ENCODE data around the gene BCL11A. TPM values are rescaled to one million over a fixed set of nuclear protein-coding genes. Genes with fewer than 3 reads are reported as not detected.

BCL11A gene
- total and polyA plus RNA-seq, 2 experiments from 2014 or later, result 3.5 to 8.9 TPM

DNA sequence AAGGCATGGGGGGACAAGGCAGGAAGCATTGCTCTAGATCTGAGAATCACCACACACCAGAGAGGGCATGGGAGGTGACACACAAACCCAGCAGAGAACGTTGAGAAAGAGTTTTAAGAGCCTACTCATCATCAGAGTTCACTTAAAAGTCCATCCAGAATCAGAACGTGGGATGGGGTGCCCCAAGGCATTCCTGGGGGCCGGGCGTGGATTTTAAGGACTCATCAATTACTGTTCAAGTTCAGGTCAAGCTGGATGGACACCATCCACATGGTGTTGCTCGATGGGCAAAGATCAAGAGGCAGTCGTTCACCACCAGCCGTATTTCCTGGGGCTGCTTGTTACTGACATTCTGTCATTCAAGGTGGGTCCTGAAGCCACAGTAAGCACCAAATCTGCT lies 34.9 kb downstream of the BCL11A start:
- Histone ChIP-seq H3K4me3 (no peak overlapping the region), H3K27ac (peak overlapping the region; percentile 99), H3K9me2 (ENCODE audit: insufficient read depth) (no peaks in the 10 kb centered on the region), H4K20me1 (ENCODE audit: insufficient read depth) (no peaks in the 10 kb centered on the region), H3K27me3 (replicated peaks; ENCODE audit: insufficient read depth) (no peaks in the 10 kb centered on the region), H3F3A (ENCODE audit: insufficient read depth) (peaks cover 54% of the 10 kb centered on the region), H3K4me2 (ENCODE audit: unreplicated experiment) (peak overlapping the region; percentile 42), H3K9me3 (ENCODE audit: low read depth) (no peaks in the 10 kb centered on the region), H3K4me1 (ENCODE audit: insufficient read depth) (peaks cover 59% of the 10 kb centered on the region), H3K79me2 (ENCODE audit: insufficient read depth) (no peaks in the 10 kb centered on the region), H2AFZ (no peak overlapping the region), H3K36me3 (ENCODE audit: low read depth) (no peaks in the 10 kb centered on the region), H3K9ac (no peak overlapping the region)
- TF ChIP-seq EZH2 (IDR thresholded peaks at IDR 0.05; ENCODE audit: insufficient read depth, poor library complexity, severe bottlenecking) (no peak), EZH2phosphoT487 (IDR thresholded peaks at IDR 0.05; ENCODE audit: insufficient read depth, low read depth) (no peak)
- peak; percentile 34 for DNase-seq
- in situ Hi-C loops (cut with MboI), result no loop called here
- WGBS, 2 experiments (ENCODE audit: low coverage in 1 of 2, low lambda C conversion rate in 2 of 2, missing lambda C conversion rate in 2 of 2), result 67 to 78% methylated on average over 7 of the region's 7 CpGs

DNA sequence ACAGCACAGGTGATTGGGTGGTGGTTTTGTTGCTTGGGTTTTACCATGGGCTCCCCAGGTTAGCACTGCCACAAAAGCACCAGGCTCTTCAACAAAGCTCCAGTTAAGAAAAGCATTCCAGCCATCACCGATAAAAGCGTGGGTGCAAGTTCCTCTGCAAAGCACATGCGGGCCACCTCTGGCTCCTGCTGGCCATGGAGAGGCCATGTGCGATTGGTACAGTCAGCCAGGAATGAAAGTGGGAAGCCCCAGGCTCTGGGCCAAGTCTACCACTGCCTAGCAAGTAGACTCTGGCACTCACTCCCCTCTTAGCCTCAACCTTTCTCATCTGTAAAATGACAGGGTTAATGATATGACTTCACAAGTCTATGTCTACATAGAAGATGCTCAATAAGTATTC lies 36.0 kb downstream of the BCL11A start:
- H3K9ac ChIP-seq, result peak overlapping the region; percentile 84

DNA sequence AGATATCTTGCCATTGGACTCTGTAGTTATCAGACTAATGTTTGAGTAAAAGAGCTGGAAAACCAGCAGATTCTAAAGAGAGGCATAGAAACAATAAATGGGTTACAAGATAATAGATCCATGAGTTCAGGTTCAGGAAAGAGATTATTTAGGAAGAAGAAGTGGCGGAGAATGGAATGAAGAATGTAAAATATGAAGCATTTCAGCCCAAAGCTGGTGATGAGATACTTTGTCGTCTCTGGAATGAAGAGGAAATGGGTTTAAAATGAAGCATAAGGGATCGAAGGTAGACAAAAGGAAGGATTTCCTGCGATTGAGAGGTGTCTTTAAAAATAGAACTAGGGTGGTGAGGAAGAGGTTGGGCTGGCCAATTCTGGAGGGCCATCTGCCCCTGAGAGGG lies 36.6 kb downstream of the BCL11A start:
- no peaks in the 10 kb centered on the region for H3K27me3 ChIP-seq (replicated peaks; ENCODE audit: insufficient read depth)
- H3K9ac ChIP-seq, result peak overlapping the region; percentile 84
- peaks cover 59% of the 10 kb centered on the region for H3K4me1 ChIP-seq (ENCODE audit: insufficient read depth)
- TF ChIP-seq EZH2 (IDR thresholded peaks at IDR 0.05; ENCODE audit: insufficient read depth, poor library complexity, severe bottlenecking) (no peak), EZH2phosphoT487 (IDR thresholded peaks at IDR 0.05; ENCODE audit: insufficient read depth, low read depth) (no peak)
- H3K9me2 ChIP-seq (ENCODE audit: insufficient read depth), result no peaks in the 10 kb centered on the region
- H3K79me2 ChIP-seq (ENCODE audit: insufficient read depth), result no peaks in the 10 kb centered on the region
- H3K4me2 ChIP-seq (ENCODE audit: unreplicated experiment), result peak overlapping the region; percentile 83
- peak overlapping the region; percentile 99 for H3K27ac ChIP-seq
- no peaks in the 10 kb centered on the region for H3K36me3 ChIP-seq (ENCODE audit: low read depth)
- H3F3A ChIP-seq (ENCODE audit: insufficient read depth), result peaks cover 54% of the 10 kb centered on the region
- no peaks in the 10 kb centered on the region for H3K9me3 ChIP-seq (ENCODE audit: low read depth)
- H2AFZ ChIP-seq, result peak overlapping the region; percentile 85
- H3K4me3 ChIP-seq, result peak overlapping the region; percentile 64
- no peaks in the 10 kb centered on the region for H4K20me1 ChIP-seq (ENCODE audit: insufficient read depth)
- in situ Hi-C loops (cut with MboI), result no loop called here
- no peak for DNase-seq
- 18% methylated on average over 4 of the region's 4 CpGs for WGBS, 2 experiments (ENCODE audit: low coverage in 1 of 2, low lambda C conversion rate in 2 of 2, missing lambda C conversion rate in 2 of 2)

More for the DNA sequence above, 36.0 kb downstream of the BCL11A start:
- Histone ChIP-seq H3K9me3 (ENCODE audit: low read depth) (no peaks in the 10 kb centered on the region), H3K4me1 (ENCODE audit: insufficient read depth) (peaks cover 59% of the 10 kb centered on the region), H3K4me3 (peak overlapping the region; percentile 64; the same call in 1 of the 2 replicates), H3F3A (ENCODE audit: insufficient read depth) (peaks cover 54% of the 10 kb centered on the region), H3K4me2 (ENCODE audit: unreplicated experiment) (peak overlapping the region; percentile 83), H3K9me2 (ENCODE audit: insufficient read depth) (no peaks in the 10 kb centered on the region), H3K27ac (peak overlapping the region; percentile 99), H3K27me3 (replicated peaks; ENCODE audit: insufficient read depth) (no peaks in the 10 kb centered on the region), H3K79me2 (ENCODE audit: insufficient read depth) (no peaks in the 10 kb centered on the region), H2AFZ (peak overlapping the region; percentile 85; the same call in 1 of the 2 replicates), H3K36me3 (ENCODE audit: low read depth) (no peaks in the 10 kb centered on the region), H4K20me1 (ENCODE audit: insufficient read depth) (no peaks in the 10 kb centered on the region)
- WGBS, 2 experiments (ENCODE audit: low coverage in 1 of 2, low lambda C conversion rate in 2 of 2, missing lambda C conversion rate in 2 of 2), result 97 to 98% methylated on average over 4 of the region's 4 CpGs
- DNase-seq, result peak; percentile 20
- in situ Hi-C loops (cut with MboI), result no loop called here
- no peak for TF ChIP-seq EZH2 (IDR thresholded peaks at IDR 0.05; ENCODE audit: insufficient read depth, poor library complexity, severe bottlenecking)
- no peak for TF ChIP-seq EZH2phosphoT487 (IDR thresholded peaks at IDR 0.05; ENCODE audit: insufficient read depth, low read depth)

DNA sequence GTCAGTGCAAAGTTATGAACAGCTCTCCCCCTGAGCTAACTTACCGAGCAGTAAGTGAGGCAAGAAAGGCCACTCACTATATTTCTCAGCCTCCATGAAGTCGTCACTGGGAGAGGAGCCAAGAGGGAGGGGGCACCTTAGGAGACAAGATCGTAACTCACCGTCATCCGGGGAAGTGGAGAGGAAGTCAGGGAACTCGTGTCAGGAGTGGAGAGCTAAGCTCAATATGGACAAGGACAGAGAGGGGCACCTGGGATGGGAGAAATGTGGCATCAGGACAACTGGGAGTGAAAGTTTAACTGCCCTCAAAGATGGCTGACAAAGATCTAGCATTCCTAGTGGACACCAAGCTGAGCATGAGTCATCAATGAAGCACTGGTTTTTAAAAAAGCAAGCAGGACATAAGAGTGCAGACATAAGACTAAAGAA lies 37.1 kb downstream of the BCL11A start:
- Histone ChIP-seq H3F3A (ENCODE audit: insufficient read depth) (peaks cover 54% of the 10 kb centered on the region), H3K9me2 (ENCODE audit: insufficient read depth) (no peaks in the 10 kb centered on the region), H3K36me3 (ENCODE audit: low read depth) (no peaks in the 10 kb centered on the region), H2AFZ (peak overlapping the region; percentile 85), H3K9me3 (ENCODE audit: low read depth) (no peaks in the 10 kb centered on the region), H3K4me2 (ENCODE audit: unreplicated experiment) (peak overlapping the region; percentile 83), H3K79me2 (ENCODE audit: insufficient read depth) (no peaks in the 10 kb centered on the region), H3K27me3 (replicated peaks; ENCODE audit: insufficient read depth) (no peaks in the 10 kb centered on the region), H3K9ac (peak overlapping the region; percentile 84), H3K27ac (peak overlapping the region; percentile 99), H3K4me3 (peak overlapping the region; percentile 64), H4K20me1 (ENCODE audit: insufficient read depth) (no peaks in the 10 kb centered on the region), H3K4me1 (ENCODE audit: insufficient read depth) (peaks cover 59% of the 10 kb centered on the region)
- in situ Hi-C loops (cut with MboI), result no loop called here
- TF ChIP-seq EZH2phosphoT487 (IDR thresholded peaks at IDR 0.05; ENCODE audit: insufficient read depth, low read depth), result no peak
- no peak for TF ChIP-seq EZH2 (IDR thresholded peaks at IDR 0.05; ENCODE audit: insufficient read depth, poor library complexity, severe bottlenecking)
- peak; percentile 95 for DNase-seq
- 2 to 5% methylated on average over 6 of the region's 6 CpGs for WGBS, 2 experiments (ENCODE audit: low coverage in 1 of 2, low lambda C conversion rate in 2 of 2, missing lambda C conversion rate in 2 of 2)

Data from GM23248 (cell line).